Measurements from ENCODE around the gene MAPK14. TPM values are rescaled to one million over a fixed set of nuclear protein-coding genes. Genes with fewer than 3 reads are reported as not detected.
"Not testable (repeated sequence)": the region's sequence is repeated elsewhere in the genome, so short reads cannot be mapped to it uniquely, and the experiment has no call there.

The MAPK14 gene
- total RNA-seq, 1 experiment from 2014 or later, result 50.8 TPM

DNA sequence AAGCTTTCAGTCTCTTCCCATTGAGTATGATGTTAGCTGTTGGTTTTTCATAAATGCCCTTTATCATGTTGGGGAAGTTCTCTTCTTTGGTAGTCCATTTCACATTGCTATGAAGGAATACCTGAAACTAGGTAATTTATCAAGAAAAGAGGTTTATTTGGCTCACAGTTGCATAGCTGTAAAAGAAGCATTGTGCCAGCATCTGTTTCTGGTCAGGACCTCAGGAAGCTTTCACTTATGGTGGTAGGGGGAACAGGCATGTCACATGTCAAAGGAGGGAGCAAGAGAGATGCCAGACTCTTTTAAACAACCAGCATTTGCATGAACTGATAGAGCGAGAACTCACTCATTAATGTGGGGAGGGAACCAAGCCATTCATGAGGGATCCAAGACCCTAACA lies 54.7 kb downstream of the MAPK14 start:
- Histone ChIP-seq H3K9me3 (ENCODE audit: low read depth, low read length, poor library complexity, severe bottlenecking) (peaks cover 11% of the 10 kb centered on the region), H3K27me3 (replicated peaks; ENCODE audit: insufficient read depth, low read depth, low read length, poor library complexity) (no peaks in the 10 kb centered on the region)
- intact Hi-C loops (cut with micrococcal nuclease; ENCODE audit: unreplicated experiment), result no loop called here

DNA sequence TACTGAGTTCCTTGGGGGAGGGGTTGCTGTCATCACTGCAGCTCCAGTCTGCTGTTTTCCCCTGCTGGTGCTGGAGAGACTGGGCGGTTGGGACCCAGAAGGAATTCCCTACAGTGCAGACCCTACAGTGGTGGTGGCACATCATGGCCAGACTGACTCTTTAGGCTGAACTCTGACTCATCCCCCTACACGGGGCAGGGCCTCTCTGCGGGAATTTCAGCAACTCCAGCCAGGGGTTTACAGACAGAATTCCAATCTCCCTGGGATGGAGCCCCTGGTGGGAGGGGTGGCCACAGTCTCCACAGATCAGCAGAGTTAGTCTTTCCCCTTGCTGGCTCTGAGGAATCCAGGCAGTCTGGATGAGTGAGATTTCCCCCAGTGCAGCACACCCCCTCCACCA lies 55.8 kb downstream of the MAPK14 start:
- Histone ChIP-seq H3K36me3 (ENCODE audit: insufficient read depth, low read length, poor library complexity, severe bottlenecking) (peaks cover 54% of the 10 kb centered on the region), H3K4me1 (ENCODE audit: insufficient read depth, low read length, poor library complexity, severe bottlenecking) (no peaks in the 10 kb centered on the region), H3K27ac (ENCODE audit: low read depth, low read length, poor library complexity, severe bottlenecking) (no peak overlapping the region), H3K27me3 (replicated peaks; ENCODE audit: insufficient read depth, low read depth, low read length, poor library complexity) (no peaks in the 10 kb centered on the region), H3K4me3 (ENCODE audit: low read depth, low read length, poor library complexity, severe bottlenecking) (no peak overlapping the region), H3K9me3 (ENCODE audit: low read depth, low read length, poor library complexity, severe bottlenecking) (peaks cover 11% of the 10 kb centered on the region)
- intact Hi-C loops (cut with micrococcal nuclease; ENCODE audit: unreplicated experiment), result no loop called here
- no peak for DNase-seq (ENCODE audit: low spot score)
- TF ChIP-seq CTCF (conservative IDR thresholded peaks at IDR 0.05; ENCODE audit: low read depth, low read length), result no peak
- TF ChIP-seq EZH2 (IDR thresholded peaks at IDR 0.05; ENCODE audit: borderline replicate concordance, low read depth, low read length, poor library complexity, severe bottlenecking), result no peak
- ChIA-PET CTCF (no interaction called here), POLR2A (ENCODE audit: low non-redundant PET) (no interaction called here)
- BruUV-seq (replicated peaks), result no TSS peak

More for the DNA sequence above, 54.7 kb downstream of the MAPK14 start:
- no peak for DNase-seq (ENCODE audit: low spot score)
- TF ChIP-seq EZH2 (IDR thresholded peaks at IDR 0.05; ENCODE audit: borderline replicate concordance, low read depth, low read length, poor library complexity, severe bottlenecking) (no peak), CTCF (conservative IDR thresholded peaks at IDR 0.05; ENCODE audit: low read depth, low read length) (no peak)
- no TSS peak for BruUV-seq (replicated peaks)
- Histone ChIP-seq H3K4me1 (ENCODE audit: insufficient read depth, low read length, poor library complexity, severe bottlenecking) (no peaks in the 10 kb centered on the region), H3K4me3 (ENCODE audit: low read depth, low read length, poor library complexity, severe bottlenecking) (no peak overlapping the region), H3K27ac (ENCODE audit: low read depth, low read length, poor library complexity, severe bottlenecking) (no peak overlapping the region), H3K36me3 (ENCODE audit: insufficient read depth, low read length, poor library complexity, severe bottlenecking) (peaks cover 54% of the 10 kb centered on the region)
- ChIA-PET POLR2A (ENCODE audit: low non-redundant PET) (no interaction called here), CTCF (no interaction called here)

- H3K4me3 ChIP-seq (ENCODE audit: low read depth, low read length, poor library complexity, severe bottlenecking); POLR2A ChIA-PET (ENCODE audit: low non-redundant PET); H3K4me1 ChIP-seq (ENCODE audit: insufficient read depth, low read length, poor library complexity, severe bottlenecking); intact Hi-C loops (cut with micrococcal nuclease; ENCODE audit: unreplicated experiment); DNase-seq (ENCODE audit: low spot score); H3K9me3 ChIP-seq (ENCODE audit: low read depth, low read length, poor library complexity, severe bottlenecking); H3K27ac ChIP-seq (ENCODE audit: low read depth, low read length, poor library complexity, severe bottlenecking); BruUV-seq (replicated peaks); H3K27me3 ChIP-seq (replicated peaks; ENCODE audit: insufficient read depth, low read depth, low read length, poor library complexity); CTCF ChIA-PET: not testable (repeated sequence)
- H3K36me3 ChIP-seq (ENCODE audit: insufficient read depth, low read length, poor library complexity, severe bottlenecking), result peaks cover 13% of the 10 kb centered on the region
Measured at GRCh38 chr6:36088204-36088603, 60.6 kb downstream of the MAPK14 start.

GRCh38 chr6:36089048-36089447 lies 61.4 kb downstream of the MAPK14 start:
- Histone ChIP-seq H3K36me3 (ENCODE audit: insufficient read depth, low read length, poor library complexity, severe bottlenecking) (peaks cover 4% of the 10 kb centered on the region), H3K9me3 (ENCODE audit: low read depth, low read length, poor library complexity, severe bottlenecking) (no peaks in the 10 kb centered on the region), H3K4me3 (ENCODE audit: low read depth, low read length, poor library complexity, severe bottlenecking) (no peak overlapping the region), H3K27ac (ENCODE audit: low read depth, low read length, poor library complexity, severe bottlenecking) (no peak overlapping the region), H3K27me3 (replicated peaks; ENCODE audit: insufficient read depth, low read depth, low read length, poor library complexity) (no peaks in the 10 kb centered on the region), H3K4me1 (ENCODE audit: insufficient read depth, low read length, poor library complexity, severe bottlenecking) (no peaks in the 10 kb centered on the region)
- POLR2A ChIA-PET (ENCODE audit: low non-redundant PET), result no interaction called here
- intact Hi-C loops (cut with micrococcal nuclease; ENCODE audit: unreplicated experiment), result no loop called here
- BruUV-seq (replicated peaks), result no TSS peak
- DNase-seq (ENCODE audit: low spot score), result no peak
- TF ChIP-seq CTCF (conservative IDR thresholded peaks at IDR 0.05; ENCODE audit: low read depth, low read length) (no peak), EZH2 (IDR thresholded peaks at IDR 0.05; ENCODE audit: borderline replicate concordance, low read depth, low read length, poor library complexity, severe bottlenecking) (no peak)
- CTCF ChIA-PET, result no interaction called here

Measured in A673 (cell line).